ENCODE measurements around the gene CNTNAP1.
A peak's percentile ranks its signal among the peaks of the same experiment; 100 is the strongest.

CNTNAP1 gene

GRCh38 chr17:42743595-42744282, 61.4 kb downstream of the CNTNAP1 start:
- no peak for DNase-seq

DNA sequence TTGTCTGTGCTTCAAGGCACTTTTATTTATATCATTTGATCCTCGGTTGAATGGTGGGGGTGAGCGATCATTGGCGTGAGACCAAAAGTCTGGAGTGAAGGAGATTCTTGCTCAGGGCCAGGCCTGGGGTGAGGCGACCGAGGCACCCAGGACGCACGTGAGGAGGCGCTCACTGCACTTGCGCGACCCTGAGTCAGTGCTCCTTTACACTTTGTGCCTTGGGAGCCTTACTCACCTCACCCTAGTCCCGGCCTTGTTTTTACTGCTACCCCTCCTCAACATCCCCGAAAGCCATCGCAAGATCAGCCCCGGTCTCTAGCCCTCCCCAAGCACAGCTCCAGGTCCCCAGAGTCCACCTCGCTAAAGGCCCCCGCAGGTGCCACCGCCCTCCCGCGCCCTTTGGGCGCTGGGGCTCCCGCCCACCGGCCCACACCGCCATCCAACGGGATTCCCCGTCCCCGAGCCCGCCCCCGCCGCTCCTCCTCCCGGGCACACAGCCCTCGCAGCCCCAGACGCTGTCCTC, 62.0 kb downstream of the CNTNAP1 start:
- DNase-seq = peak; percentile 76 to 80

DNA sequence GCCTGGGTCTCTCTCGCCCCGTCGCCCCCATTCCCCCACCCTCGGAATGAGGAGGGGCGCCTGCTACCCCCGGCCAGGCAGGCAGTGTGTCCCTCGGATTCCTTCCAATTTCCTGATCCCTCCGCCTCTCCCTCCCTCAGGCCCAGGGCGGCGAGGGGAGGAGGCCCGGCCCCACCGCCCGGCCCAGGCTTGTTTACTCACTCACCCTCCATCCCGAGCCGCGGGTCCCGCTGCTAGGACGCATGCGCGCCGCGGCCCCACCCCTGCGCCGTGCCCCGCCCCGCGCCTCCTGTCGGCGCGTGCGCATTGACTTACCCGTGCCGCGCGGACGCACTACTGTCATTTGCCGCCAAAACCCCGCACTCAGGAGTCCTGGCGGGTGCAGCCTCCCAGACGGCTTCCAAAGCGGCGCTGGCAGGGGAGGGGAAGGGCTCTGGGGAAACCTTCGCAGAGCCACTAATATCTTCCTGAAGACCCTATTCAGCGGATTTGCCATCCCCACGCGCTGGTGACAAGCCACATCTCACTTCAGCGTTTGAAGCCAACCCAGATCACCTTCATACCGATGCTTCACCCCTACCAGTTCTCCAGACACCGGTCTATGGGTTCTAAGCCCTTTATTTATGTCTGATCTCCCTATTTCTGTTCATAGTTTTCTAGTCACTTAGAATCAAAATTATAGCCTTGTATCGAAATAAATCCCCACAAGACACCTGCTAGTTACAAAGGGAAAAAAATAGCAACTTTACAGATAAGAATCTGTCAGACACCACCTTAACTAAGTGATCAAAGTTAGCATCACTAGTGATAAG, 62.7 kb downstream of the CNTNAP1 start, which contains the start of gene EZH1:
Gene EZH1 (minus strand): TSS at position 235 of the 812 bp plus-strand sequence. CDS start 16,099 bp downstream, outside the sequence.
- peak; percentile 88 to 91 for DNase-seq

DNA sequence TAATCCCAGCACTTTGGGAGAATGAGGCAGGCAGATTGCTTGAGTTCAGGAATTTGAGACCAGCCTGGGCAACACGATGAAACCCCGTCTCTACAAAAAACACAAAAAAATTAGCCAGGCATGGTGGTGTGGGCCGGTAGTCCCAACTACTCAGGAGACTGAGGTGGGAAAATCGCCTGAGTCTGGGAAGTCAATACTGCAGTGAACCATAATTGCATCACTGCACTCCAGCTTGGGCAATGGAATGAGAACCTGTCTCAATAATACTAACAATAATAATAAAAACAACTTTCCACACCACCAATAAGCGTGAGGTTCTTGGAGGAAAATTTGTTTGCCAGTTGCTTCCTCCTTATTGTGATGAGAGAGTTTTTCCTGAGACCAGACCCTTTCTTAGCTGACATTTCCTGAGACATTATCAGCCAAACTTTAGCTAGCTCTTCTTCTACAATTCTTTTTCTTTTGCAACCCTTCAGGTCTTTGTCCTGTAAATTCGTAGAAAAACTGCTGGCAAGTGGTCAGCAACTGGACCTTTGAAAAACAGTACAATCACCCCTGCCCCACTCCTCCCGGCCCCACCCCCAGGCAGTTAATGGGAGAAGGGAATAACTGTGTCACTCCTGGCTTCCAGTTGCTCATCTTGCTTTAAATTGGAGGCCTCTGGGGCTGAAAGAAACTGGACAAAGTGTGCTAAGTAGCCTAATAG, 66.0 kb downstream of the CNTNAP1 start:
- DNase-seq = no peak

GRCh38 chr17:42748908-42749798, 66.8 kb downstream of the CNTNAP1 start:
- no peak for DNase-seq

Measured in activated CD4-positive, alpha-beta T cell treated with anti-CD3 and anti-CD28 coated beads, Interleukin-2, amount 50 U/mL, for 48 hours (primary cell).